ENCODE results near the gene TUBAL3.
"Not testable (repeated sequence)": the region's sequence is repeated elsewhere in the genome, so short reads cannot be mapped to it uniquely, and the experiment has no call there.

TUBAL3 gene

DNA sequence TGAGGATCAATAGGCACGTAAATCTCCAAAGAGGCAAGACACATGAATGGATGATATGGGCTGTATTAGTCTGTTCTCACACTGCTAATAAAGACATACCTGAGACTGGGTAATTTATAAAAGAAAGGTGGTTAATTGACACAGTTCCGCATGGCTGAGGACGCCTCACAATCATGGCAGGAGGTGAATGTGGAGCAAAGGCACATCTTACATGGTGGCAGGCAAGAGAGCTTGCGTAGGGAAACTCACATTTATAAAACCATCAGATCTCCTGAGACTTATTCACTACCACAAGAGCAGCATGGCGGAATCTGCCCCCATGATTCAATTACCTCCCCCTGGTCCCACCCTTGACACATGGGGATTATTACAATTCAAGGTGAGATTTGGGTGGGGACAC is 25.4 kb downstream of the TUBAL3 start:
- DNase-seq (ENCODE audit: low read depth): not testable (repeated sequence)

DNA sequence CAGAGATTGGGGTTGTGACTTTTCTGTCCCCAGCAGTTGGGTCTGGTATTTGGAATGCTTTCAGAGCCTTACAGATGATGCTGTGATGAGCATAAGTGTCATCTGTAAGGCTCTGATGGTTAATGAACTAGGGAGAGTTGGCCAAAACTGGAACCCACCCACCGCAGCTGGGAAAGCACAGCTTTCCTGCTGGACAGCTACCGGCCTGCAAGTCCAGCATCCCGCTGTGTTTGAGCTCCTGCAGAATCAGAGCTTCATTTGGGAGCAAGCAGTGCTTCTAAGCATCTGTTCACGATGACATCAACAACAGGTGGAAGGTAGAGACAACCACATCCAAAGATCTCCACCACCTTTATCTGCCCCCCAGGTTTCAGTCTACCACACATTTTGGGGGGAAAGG is 28.2 kb downstream of the TUBAL3 start:
- no peak for DNase-seq (ENCODE audit: low read depth)

- DNase-seq (ENCODE audit: low read depth): no peak
Measured at GRCh38 chr10:5373891-5374611, 30.6 kb downstream of the TUBAL3 start.

DNA sequence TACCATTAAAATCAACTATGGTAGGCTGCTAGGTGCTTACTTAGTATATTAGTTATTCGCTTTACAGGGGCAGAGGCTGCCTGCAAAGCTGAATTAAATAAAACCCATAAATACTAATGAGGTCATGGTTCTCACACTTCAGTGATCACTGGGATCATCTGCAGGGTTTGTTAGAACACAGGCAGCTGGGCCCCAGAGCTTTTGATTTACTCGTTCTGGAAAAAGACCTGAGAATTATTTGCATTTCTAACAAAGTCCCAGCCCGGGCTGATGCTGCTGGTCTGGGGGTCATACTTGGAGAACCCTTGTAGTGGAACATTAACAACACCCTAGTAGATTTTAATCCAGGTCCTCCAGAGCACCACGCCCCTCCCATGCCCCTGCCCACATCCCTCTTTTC is 31.3 kb downstream of the TUBAL3 start:
- DNase-seq (ENCODE audit: low read depth): no peak

DNA sequence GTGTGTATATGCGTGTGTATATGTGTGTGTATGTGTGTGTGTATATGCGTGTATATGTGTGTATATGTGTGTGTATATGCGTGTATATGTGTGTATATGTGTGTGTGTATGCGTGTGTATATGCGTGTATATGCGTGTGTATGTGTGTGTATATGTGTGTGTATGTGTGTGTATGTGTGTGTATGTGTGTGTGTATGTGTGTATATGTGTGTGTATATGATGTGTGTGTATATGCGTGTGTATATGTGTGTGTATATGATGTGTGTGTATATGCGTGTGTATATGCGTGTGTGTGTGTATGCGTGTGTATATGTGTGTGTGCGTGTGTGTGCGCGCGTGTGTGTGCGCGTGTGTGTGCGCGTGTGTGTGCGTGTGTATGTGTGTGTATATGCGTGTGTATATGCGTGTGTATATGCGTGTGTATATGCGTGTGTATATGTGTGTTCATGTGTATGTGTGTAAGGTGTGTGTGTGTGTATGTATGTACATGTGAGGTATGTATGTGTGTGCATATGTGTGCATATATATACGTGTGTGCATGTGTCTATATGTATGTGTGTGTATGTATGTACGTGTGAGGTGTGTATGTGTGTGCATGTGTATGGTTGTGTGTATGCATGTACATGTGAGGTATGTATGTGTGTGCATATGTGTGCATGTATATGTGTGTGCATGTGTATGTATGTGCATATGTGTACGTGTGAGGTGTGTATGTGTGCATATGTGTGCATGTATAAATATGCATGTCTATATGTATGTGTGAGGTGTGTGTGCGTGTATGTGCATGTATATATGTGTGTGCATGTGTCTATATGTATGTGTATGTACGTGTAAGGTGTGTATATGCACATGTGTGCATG is 33.9 kb downstream of the TUBAL3 start:
- no peak for DNase-seq (ENCODE audit: low read depth)

DNA sequence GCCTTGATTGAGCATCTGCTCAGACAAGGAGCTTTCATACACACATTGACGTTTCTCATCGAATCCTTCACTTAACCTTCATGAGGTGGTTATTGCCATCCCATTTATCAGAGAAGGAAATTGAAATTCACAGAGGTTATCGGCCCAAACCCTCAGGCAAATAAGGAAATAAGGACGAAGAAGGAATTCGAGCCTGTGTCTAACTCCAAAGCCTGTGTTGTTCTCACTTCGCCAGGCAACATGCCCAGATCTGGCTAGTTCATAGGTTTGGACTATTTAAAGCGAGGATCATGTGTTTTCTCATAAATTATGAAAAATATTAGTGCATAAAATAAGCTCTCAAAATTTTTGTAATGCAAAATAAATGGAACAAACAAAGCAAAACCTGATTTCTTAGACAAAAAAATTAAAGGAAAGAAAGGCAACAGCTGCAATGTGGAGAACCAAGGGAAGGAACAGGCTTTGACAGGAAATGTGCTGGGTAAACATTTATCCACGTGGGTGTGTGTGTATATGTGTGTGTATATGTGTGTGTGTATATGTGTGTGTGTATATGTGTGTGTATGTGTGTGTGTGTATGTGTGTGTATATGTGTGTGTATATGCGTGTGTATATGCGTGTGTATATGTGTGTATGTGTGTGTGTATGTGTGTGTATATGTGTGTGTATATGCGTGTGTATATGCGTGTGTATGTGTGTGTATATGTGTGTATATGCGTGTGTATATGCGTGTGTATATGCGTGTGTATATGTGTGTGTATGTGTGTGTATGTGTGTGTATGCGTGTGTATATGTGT is 35.1 kb downstream of the TUBAL3 start:
- DNase-seq (ENCODE audit: low read depth): no peak

DNA sequence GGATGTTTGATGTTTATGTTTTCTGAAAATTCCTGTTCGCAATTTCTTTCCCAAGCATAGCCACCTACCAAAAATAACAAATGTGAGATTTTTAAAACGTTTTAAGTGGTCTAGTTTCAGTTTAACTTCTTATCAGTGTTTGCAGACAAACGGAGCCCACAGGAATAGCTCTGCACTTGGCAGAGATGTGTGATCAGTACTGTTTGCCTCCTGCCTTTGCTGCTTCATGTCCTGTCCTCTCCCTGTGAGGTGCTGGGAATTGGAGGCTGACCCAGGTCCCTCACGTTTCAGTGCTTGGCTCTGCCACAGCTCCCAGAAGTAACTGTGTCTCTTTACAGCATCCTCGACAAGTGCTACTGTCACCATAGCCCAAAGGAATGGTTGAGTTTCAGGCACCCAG is 38.7 kb downstream of the TUBAL3 start:
- no peak for DNase-seq (ENCODE audit: low read depth)

GRCh38 chr10:5364890-5365338 is 39.7 kb downstream of the TUBAL3 start, which contains the start of gene UCN3:
Gene UCN3, plus strand, starts transcription at chr10:5364966. Its CDS starts 8,755 bp downstream, at chr10:5373721.
- DNase-seq (ENCODE audit: low read depth): no peak

DNA sequence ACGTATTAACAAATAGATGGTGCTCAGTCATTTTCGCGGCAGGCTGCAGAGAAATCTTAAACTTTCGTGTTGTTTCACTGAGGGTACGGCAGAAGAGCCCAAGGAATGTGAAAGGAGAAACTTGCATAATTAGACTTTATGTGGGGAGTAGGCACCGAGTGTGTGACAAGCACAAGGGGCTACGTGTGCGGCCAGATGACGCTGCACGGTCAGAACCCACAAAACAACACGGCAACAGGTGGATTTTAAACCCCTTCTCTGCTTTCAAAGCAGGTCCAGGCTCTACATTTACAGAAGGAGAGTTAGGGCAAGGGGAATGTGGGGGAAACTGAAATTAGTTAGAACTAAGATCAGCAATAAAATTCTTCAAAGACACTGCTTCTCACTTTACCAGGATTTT is 40.3 kb downstream of the TUBAL3 start:
- no peak for DNase-seq (ENCODE audit: low read depth)

DNA sequence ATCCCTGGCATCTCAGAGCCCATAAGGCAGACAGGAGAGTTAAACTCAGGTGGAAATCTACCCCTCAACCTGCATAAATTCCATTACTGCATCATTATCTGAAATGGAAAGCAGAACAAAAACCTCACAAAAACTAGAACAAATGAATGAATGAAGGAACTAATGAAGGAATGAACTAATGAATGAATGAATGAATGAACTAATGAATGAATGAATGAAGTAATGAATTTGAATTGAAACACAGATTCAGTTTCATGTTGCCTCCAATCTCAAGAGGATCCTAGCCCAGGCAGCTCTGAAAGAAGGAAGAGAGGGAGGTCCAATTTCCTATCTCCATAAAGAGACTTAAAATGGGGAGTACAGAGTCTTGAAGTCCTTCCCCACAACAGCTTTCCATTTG is 41.8 kb downstream of the TUBAL3 start:
- no peak for DNase-seq (ENCODE audit: low read depth)

GRCh38 chr10:5361966-5362365 is 42.7 kb downstream of the TUBAL3 start:
- DNase-seq (ENCODE audit: low read depth): no peak

- no peak for DNase-seq (ENCODE audit: low read depth)
Measured at GRCh38 chr10:5360318-5360915, 44.2 kb downstream of the TUBAL3 start.

DNA sequence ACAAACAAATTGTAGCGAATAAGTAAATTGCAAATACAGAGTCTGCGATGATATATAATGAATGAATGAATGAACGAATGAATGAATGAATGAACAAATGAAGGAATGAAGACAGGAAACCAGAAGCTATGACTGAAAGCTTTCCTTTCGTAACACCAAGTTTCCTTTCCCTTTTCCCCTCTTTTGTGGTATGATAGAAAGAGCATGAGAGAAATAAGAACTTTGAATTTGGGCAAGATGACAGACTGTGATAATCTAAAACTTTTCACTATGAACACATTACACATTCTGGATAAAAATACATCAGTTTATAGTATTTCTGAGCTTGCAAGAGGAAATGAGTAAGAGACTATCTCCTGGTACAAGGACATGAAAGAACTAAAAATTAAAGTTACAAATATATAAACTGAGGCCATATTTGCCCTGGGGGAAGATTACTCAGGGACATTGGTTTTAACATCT is 48.3 kb downstream of the TUBAL3 start:
- no peak for DNase-seq (ENCODE audit: low read depth)

- no peak for DNase-seq (ENCODE audit: low read depth)
Measured at GRCh38 chr10:5355594-5356301, 48.9 kb downstream of the TUBAL3 start.

DNA sequence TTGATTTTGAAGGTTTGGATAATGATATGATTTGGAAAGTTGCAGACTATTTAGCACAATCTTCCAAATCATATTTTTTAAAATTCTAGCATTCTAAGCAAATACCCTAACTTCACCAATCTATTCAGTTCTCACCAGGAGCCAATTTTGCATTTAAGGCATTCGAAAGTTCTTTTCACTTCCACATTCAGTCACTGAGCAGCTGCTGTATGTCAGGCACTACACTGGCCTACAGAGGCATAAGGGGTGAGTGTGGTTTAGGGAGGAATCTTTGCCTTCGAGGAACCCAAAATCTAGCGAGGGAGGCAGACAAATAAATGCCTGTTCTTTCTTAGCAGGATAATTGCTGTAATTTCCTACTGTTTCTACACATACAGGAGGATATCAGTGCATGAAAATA is 50.6 kb downstream of the TUBAL3 start:
- no peak for DNase-seq (ENCODE audit: low read depth)

DNA sequence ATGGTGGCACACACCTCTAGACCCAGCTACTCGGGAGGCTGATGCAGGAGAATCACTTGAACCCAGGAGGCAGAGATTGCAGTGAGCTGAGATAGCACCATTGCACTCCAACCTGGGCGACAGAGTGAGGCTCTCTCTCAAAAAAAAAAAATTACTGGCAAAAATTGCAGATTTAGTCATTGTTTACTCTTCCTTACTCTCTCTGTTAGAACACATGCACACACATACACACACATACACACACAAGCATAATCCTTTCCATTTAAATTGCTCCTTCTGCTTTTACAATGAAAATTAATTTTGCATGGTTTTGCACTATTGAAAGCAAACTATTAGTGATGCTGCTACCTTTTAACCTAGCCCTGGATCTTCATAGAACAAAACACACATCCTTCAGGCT is 55.3 kb downstream of the TUBAL3 start:
- DNase-seq (ENCODE audit: low read depth): no peak

GRCh38 chr10:5346881-5347280 is 57.7 kb downstream of the TUBAL3 start:
- no peak for DNase-seq (ENCODE audit: low read depth)

DNA sequence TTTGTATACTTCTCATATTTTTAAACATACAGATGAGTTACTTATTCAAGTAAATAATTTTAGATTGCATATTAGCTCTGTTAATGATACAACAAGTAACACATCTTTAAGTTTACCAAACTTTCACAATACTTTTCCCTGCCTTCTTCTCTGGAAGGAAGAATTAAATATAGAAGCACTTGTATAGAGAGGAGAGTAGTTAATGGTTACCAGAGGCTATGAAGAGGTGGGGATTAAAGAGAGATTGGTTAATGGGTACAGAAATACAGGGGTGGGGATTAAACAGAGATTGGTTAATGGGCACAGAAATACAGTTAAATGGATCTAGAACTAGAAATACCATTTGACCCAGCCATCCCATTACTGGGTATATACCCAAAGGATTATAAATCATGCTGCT is 59.9 kb downstream of the TUBAL3 start:
- no peak for DNase-seq (ENCODE audit: low read depth)

GRCh38 chr10:5343979-5344378 is 60.6 kb downstream of the TUBAL3 start:
- no peak for DNase-seq (ENCODE audit: low read depth)

- DNase-seq (ENCODE audit: low read depth): no peak
Measured at GRCh38 chr10:5343561-5343960, 61.1 kb downstream of the TUBAL3 start.
